ENCODE results near the gene BIRC2.

Gene BIRC2

DNA sequence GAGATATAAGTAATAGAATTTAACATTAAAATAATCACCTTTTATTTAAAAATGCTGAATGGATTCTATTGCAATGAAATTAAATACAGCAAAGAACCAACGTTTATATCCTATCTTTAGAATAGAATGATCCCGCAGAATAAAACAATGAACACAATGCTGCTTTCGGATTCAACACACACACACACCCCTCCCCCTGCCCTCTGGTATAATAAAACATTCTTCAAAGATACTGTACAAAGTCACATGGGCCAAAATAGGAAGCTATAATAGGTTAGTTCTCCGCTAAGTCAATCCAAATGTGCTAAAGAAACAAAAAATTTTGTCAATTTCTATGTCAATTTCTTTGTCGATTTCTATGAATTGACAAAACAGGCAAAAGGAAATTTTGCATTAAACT, 58.5 kb downstream of the BIRC2 start:
- no peak for DNase-seq (ENCODE audit: low read depth)
- H3K4me3 ChIP-seq (ENCODE audit: low read length), result no peak overlapping the region
- no peak for TF ChIP-seq CTCF (conservative IDR thresholded peaks at IDR 0.05; ENCODE audit: low read length)

GRCh38 chr11:102406099-102406498, 59.1 kb downstream of the BIRC2 start:
- no peak for TF ChIP-seq CTCF (conservative IDR thresholded peaks at IDR 0.05; ENCODE audit: low read length)
- DNase-seq (ENCODE audit: low read depth), result no peak
- no peak overlapping the region for H3K4me3 ChIP-seq (ENCODE audit: low read length)

DNA sequence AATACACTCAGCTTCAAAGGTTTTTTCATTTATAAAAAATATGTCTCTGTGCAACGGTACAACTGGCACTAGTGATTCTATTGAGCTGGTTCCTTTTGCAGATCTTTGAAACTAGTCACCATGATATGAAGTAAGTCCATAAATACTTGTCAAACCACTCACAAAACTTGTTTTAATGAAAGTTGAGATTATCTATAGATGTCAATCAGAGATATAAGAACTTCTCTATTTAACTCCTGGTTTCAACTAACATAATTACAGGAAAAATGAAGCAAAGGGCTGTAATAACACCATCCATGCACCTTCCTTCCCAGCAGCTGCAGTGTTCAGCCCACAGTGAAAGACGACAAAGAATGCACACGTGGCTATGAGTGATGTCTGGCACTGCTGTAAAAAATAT, 60.9 kb downstream of the BIRC2 start:
- DNase-seq (ENCODE audit: low read depth), result no peak
- H3K4me3 ChIP-seq (ENCODE audit: low read length), result no peak overlapping the region
- TF ChIP-seq CTCF (conservative IDR thresholded peaks at IDR 0.05; ENCODE audit: low read length), result no peak

GRCh38 chr11:102408339-102408738, 61.3 kb downstream of the BIRC2 start:
- H3K4me3 ChIP-seq (ENCODE audit: low read length), result no peak overlapping the region
- TF ChIP-seq CTCF (conservative IDR thresholded peaks at IDR 0.05; ENCODE audit: low read length), result no peak
- DNase-seq (ENCODE audit: low read depth), result no peak

DNA sequence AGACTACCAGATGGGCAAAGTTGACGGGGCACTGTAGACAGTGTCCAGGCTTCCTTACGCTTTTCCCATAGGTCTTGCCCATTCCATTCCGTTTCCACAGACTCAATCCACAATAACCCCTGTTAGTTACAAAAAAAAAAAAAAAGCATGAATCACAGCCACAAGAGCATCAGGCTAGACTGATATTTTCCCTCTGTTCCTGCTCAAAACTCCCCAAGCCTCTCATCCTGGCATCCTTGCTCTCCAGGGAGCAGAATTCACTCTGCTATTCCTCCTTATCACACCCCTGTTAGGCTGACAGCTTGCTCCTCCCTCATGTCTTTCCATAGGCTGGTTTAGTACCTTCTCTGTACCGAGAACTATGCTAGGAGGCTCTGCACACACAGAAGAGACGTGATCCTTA, 63.4 kb downstream of the BIRC2 start:
- no peak for TF ChIP-seq CTCF (conservative IDR thresholded peaks at IDR 0.05; ENCODE audit: low read length)
- peak; percentile 31 for DNase-seq (ENCODE audit: low read depth)
- H3K4me3 ChIP-seq (ENCODE audit: low read length), result no peak overlapping the region

- no peak overlapping the region for H3K4me3 ChIP-seq (ENCODE audit: low read length)
- DNase-seq (ENCODE audit: low read depth), result no peak
- no peak for TF ChIP-seq CTCF (conservative IDR thresholded peaks at IDR 0.05; ENCODE audit: low read length)
Observed at GRCh38 chr11:102411142-102411541, 64.1 kb downstream of the BIRC2 start.

DNA sequence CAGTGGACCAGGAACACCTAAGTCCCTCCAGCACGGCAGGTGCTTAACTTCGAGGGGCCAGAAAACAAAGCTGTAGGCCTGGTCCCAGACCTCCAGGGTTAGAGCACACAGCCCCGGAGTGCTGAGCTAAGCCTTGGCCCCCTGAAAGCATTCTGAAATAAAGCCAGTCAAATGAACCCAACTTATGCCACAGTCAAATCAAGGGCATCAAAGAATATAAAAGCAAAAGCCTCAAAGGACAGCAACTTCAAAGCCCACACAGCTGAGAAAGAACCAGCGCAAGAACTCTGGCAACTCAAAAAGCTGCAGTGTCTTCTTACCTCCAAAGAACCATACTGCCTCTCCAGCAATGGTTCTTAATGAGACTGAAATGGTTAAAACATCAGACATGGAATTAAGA, 66.5 kb downstream of the BIRC2 start:
- DNase-seq (ENCODE audit: low read depth), result no peak
- H3K4me3 ChIP-seq (ENCODE audit: low read length), result no peak overlapping the region
- no peak for TF ChIP-seq CTCF (conservative IDR thresholded peaks at IDR 0.05; ENCODE audit: low read length)

All from AG10803 (cell line).